ENCODE results near the gene AVPR1B.

Gene AVPR1B

DNA sequence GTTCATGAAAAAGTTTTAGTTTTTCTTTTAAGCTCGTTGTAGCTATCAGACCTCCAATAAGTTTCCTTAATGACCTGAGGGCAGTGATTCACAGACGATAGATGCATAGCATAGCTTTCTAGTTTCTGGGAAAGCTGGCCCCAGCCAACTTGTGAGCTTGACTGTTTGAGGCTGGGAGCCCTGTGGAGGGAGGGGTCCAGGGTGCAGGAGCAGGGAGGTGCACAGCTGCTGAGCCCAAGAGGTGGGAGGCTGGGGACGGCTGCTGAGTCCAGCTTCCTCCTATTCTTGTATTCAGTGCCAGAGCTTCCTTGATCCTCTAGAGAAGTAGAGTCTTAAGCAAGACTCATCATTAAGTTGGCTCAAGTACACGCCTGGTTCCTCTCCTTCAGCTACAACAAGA, 11.0 kb upstream of the AVPR1B start:
- no peak overlapping the region for H3K4me2 ChIP-seq (ENCODE audit: low read length)
- H3K36me3 ChIP-seq (ENCODE audit: insufficient read depth, low read length) = no peaks in the 10 kb centered on the region
- H3K4me3 ChIP-seq (ENCODE audit: low read length) = no peak overlapping the region
- H3K9ac ChIP-seq (ENCODE audit: low read depth, low read length) = no peak overlapping the region
- H3K9me3 ChIP-seq (replicated peaks; ENCODE audit: low read length) = no peaks in the 10 kb centered on the region
- peaks cover 40% of the 10 kb centered on the region for H3K27me3 ChIP-seq (ENCODE audit: control insufficient read depth, insufficient read depth, low read length)
- no peaks in the 10 kb centered on the region for H3K4me1 ChIP-seq (ENCODE audit: control insufficient read depth, insufficient read depth, low read length)

DNA sequence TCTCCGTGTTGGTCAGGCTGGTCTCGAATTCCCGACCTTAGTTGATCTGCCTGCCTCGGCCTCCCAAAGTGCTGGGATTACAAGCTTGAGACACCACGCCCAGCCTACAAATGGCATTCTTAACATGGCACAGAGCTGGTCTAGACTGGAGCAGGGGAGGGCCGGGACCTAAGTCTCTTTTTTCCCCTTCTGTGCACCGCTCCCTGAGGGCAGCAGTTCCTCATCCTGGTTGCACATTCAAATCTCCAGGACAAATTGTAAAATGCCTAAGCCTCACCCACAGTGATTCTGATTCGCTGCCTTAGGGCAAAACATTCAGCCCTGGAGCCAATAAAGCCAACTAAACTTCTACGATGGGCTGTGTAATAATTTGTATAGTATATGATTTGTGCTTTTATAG, 10.1 kb upstream of the AVPR1B start:
- no peaks in the 10 kb centered on the region for H3K4me1 ChIP-seq (ENCODE audit: control insufficient read depth, insufficient read depth, low read length)
- H3K9ac ChIP-seq (ENCODE audit: low read depth, low read length) = no peak overlapping the region
- peaks cover 40% of the 10 kb centered on the region for H3K27me3 ChIP-seq (ENCODE audit: control insufficient read depth, insufficient read depth, low read length)
- no peak overlapping the region for H3K4me3 ChIP-seq (ENCODE audit: low read length)
- no peaks in the 10 kb centered on the region for H3K36me3 ChIP-seq (ENCODE audit: insufficient read depth, low read length)
- H3K9me3 ChIP-seq (replicated peaks; ENCODE audit: low read length) = no peaks in the 10 kb centered on the region
- no peak overlapping the region for H3K4me2 ChIP-seq (ENCODE audit: low read length)

GRCh38 chr1:206125346-206125745, 8.2 kb upstream of the AVPR1B start:
- peaks cover 4% of the 10 kb centered on the region for H3K9me3 ChIP-seq (replicated peaks; ENCODE audit: low read length)
- H3K4me1 ChIP-seq (ENCODE audit: control insufficient read depth, insufficient read depth, low read length) = no peaks in the 10 kb centered on the region
- no peak overlapping the region for H3K9ac ChIP-seq (ENCODE audit: low read depth, low read length)
- H3K27me3 ChIP-seq (ENCODE audit: control insufficient read depth, insufficient read depth, low read length) = peaks cover 47% of the 10 kb centered on the region
- H3K4me2 ChIP-seq (ENCODE audit: low read length) = no peak overlapping the region
- H3K36me3 ChIP-seq (ENCODE audit: insufficient read depth, low read length) = no peaks in the 10 kb centered on the region
- H3K4me3 ChIP-seq (ENCODE audit: low read length) = no peak overlapping the region

DNA sequence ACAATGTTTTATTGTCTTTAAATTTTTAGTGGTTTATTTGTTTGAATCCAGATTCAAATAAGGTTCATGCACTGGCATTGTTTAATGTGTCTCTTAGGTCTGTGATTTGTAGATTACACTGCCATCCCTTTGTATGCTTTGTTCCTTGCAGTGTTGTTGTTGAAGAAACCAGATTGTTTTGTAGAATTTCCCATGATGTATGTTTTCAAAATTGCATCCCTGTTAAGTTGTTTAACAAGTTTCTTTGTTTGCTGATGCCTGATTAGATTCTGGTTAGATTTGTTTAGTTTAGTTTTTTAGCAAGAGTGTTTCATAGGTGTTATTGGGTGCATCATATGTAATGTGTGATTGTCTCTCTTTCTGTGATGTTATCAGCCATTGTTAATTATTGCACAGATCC, 5.5 kb upstream of the AVPR1B start:
- no peak overlapping the region for H3K4me2 ChIP-seq (ENCODE audit: low read length)
- H3K9ac ChIP-seq (ENCODE audit: low read depth, low read length) = no peak overlapping the region
- H3K4me3 ChIP-seq (ENCODE audit: low read length) = no peak overlapping the region
- H3K36me3 ChIP-seq (ENCODE audit: insufficient read depth, low read length) = no peaks in the 10 kb centered on the region
- H3K4me1 ChIP-seq (ENCODE audit: control insufficient read depth, insufficient read depth, low read length) = peaks cover 1% of the 10 kb centered on the region
- H3K27me3 ChIP-seq (ENCODE audit: control insufficient read depth, insufficient read depth, low read length) = peaks cover 38% of the 10 kb centered on the region
- peaks cover 4% of the 10 kb centered on the region for H3K9me3 ChIP-seq (replicated peaks; ENCODE audit: low read length)

DNA sequence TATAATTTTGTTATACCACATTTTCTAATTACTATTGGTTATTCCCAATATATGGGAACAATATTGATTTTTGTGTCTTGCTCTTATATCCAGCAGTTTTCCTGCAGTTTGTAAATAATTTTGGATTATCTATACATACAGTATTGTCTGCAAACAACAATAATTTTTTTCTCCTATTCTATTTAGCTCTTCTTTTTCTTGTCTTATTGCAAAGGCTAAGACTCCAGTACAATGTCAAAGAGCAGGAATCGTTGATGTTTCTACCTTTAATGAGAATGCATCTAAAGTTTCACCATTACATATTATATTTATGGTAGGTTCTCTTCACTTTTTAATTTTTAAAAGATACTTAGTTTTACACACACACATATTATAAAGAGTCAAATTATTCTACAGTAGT, 4.1 kb upstream of the AVPR1B start:
- Histone ChIP-seq H3K4me1 (ENCODE audit: control insufficient read depth, insufficient read depth, low read length) (peaks cover 5% of the 10 kb centered on the region), H3K36me3 (ENCODE audit: insufficient read depth, low read length) (no peaks in the 10 kb centered on the region), H3K27me3 (ENCODE audit: control insufficient read depth, insufficient read depth, low read length) (peaks cover 40% of the 10 kb centered on the region), H3K4me2 (ENCODE audit: low read length) (no peak overlapping the region), H3K9ac (ENCODE audit: low read depth, low read length) (no peak overlapping the region), H3K9me3 (replicated peaks; ENCODE audit: low read length) (peaks cover 4% of the 10 kb centered on the region), H3K4me3 (ENCODE audit: low read length) (no peak overlapping the region)

DNA sequence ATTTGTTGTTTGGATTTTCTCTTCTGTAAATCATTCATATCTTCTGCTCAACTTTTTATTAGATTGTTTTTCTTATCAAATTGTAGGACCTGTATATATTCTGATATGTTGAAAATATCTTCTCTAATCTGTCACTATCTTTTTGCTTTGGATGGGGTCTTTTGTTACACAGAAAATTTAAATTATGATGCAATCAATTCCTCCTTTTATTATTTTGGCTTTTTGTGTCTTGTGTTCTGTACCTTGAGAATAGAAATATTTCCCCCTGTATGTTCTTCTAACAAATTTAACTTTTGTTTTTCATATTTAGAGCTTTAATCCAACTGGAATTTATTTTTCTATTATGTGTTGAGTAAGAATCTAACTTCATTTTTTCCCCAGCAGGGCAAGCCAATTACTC, 3.2 kb upstream of the AVPR1B start:
- H3K4me3 ChIP-seq (ENCODE audit: low read length) = no peak overlapping the region
- peaks cover 5% of the 10 kb centered on the region for H3K4me1 ChIP-seq (ENCODE audit: control insufficient read depth, insufficient read depth, low read length)
- H3K9ac ChIP-seq (ENCODE audit: low read depth, low read length) = no peak overlapping the region
- no peak overlapping the region for H3K4me2 ChIP-seq (ENCODE audit: low read length)
- peaks cover 4% of the 10 kb centered on the region for H3K9me3 ChIP-seq (replicated peaks; ENCODE audit: low read length)
- no peaks in the 10 kb centered on the region for H3K36me3 ChIP-seq (ENCODE audit: insufficient read depth, low read length)
- peaks cover 46% of the 10 kb centered on the region for H3K27me3 ChIP-seq (ENCODE audit: control insufficient read depth, insufficient read depth, low read length)

DNA sequence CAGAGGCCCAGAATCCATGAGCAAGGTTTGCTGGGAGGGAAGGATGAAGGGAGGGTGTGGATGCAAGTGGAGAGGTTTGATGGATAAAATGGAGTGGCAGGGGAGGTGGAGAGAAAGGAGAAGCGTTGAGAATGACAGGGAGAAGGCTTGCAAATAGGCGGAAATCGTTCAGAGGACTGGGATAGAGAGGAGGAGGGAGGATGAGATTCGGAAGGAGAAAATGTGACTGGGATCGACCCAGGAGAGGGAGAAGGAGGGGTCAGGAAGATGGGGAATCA, 376 bp downstream of the AVPR1B start:
- no peaks in the 10 kb centered on the region for H3K36me3 ChIP-seq (ENCODE audit: insufficient read depth, low read length)
- no peak overlapping the region for H3K9ac ChIP-seq (ENCODE audit: low read depth, low read length)
- peak overlapping the region; percentile 83 for H3K4me2 ChIP-seq (ENCODE audit: low read length)
- H3K27me3 ChIP-seq (ENCODE audit: control insufficient read depth, insufficient read depth, low read length) = peaks cover 67% of the 10 kb centered on the region
- peaks cover 5% of the 10 kb centered on the region for H3K4me1 ChIP-seq (ENCODE audit: control insufficient read depth, insufficient read depth, low read length)
- peak overlapping the region; percentile 62 for H3K4me3 ChIP-seq (ENCODE audit: low read length)
- H3K9me3 ChIP-seq (replicated peaks; ENCODE audit: low read length) = peaks cover 4% of the 10 kb centered on the region

DNA sequence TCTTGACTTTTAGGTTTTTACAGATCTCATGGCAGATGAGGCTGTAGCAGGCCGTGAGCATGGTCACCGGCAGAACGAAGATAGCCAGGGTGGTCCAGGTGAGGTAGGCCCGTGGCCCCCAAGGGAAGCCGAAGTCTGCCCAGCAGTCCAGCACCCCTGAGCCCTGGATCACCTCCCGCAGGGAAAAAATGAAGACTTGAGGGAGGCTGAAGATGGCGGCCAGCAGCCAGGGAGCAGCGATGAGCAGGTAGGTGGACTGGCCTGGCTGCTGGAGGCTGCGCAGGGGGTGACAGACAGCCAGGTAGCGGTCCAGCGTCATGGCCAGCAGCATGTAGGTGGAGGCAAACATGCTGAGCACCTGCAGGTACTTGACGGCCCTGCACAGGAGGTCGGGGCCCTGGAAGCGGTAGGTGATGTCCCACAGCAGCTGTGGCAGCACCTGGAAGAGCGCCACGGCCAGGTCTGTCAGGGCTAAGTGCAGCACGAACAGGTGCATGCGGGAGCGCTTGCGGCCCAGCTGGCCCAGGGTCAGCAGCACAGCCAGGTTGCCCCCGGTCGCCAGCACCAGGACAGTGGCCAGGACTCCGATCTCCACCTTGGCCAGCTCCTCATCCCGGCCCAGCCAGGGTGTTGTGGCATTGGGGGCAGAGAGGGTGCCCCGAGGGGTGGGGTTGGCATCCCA, 856 bp downstream of the AVPR1B start:
- Histone ChIP-seq H3K27me3 (ENCODE audit: control insufficient read depth, insufficient read depth, low read length) (peaks cover 68% of the 10 kb centered on the region), H3K9ac (ENCODE audit: low read depth, low read length) (no peak overlapping the region), H3K9me3 (replicated peaks; ENCODE audit: low read length) (peaks cover 4% of the 10 kb centered on the region), H3K4me2 (ENCODE audit: low read length) (no peak overlapping the region), H3K36me3 (ENCODE audit: insufficient read depth, low read length) (no peaks in the 10 kb centered on the region), H3K4me3 (ENCODE audit: low read length) (no peak overlapping the region), H3K4me1 (ENCODE audit: control insufficient read depth, insufficient read depth, low read length) (peaks cover 5% of the 10 kb centered on the region)

- H3K9ac ChIP-seq (ENCODE audit: low read depth, low read length) = no peak overlapping the region
- H3K4me1 ChIP-seq (ENCODE audit: control insufficient read depth, insufficient read depth, low read length) = peaks cover 5% of the 10 kb centered on the region
- H3K4me3 ChIP-seq (ENCODE audit: low read length) = no peak overlapping the region
- peaks cover 72% of the 10 kb centered on the region for H3K27me3 ChIP-seq (ENCODE audit: control insufficient read depth, insufficient read depth, low read length)
- H3K9me3 ChIP-seq (replicated peaks; ENCODE audit: low read length) = no peaks in the 10 kb centered on the region
- H3K36me3 ChIP-seq (ENCODE audit: insufficient read depth, low read length) = no peaks in the 10 kb centered on the region
- H3K4me2 ChIP-seq (ENCODE audit: low read length) = no peak overlapping the region
Observed at GRCh38 chr1:206115791-206116190, 1.4 kb downstream of the AVPR1B start.

DNA sequence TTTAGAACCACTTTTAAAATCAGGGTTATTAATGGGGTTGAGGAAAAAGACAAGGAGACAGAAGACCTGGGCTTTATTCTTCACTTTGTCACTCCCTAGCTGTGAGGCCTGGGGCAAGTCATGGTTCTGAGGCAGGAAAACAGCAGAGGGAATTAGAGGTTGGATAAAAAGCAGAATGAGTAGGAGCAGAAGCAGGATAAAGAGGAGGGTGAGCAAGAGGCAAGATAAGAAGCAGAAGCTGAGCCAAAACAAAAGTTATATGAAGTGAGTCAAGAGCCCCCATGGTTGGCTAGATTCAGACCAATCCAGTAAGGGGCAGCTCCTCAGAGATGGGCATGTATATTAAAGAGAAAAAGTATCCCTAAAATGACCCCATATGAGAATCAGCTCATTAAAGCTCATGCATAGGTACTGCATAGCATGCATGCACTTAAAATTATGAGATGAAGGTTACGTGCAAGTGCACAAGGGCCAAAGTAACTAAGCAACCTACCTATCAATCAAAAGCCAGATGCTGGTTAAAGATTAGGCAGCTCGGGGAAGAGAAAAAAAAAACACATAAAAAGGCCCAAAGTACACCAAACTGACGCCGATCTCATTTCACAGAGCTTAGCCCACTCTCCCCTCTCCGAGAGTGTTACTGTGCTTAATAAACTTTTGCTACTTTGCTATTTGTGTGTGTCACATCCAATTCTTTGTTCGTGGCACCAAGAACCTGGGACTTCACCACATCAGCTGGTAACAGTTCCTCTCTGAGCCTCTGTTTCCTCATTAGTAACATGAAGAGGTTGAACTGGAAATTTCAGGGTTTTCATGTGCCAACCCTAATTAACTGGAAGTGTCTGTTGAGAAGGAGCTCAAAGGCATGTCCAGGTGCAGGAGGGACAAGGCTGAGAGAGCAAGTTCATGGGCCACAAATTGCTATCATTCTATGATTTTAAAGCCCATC, 2.2 kb downstream of the AVPR1B start:
- Histone ChIP-seq H3K9me3 (replicated peaks; ENCODE audit: low read length) (no peaks in the 10 kb centered on the region), H3K4me3 (ENCODE audit: low read length) (no peak overlapping the region), H3K9ac (ENCODE audit: low read depth, low read length) (no peak overlapping the region), H3K27me3 (ENCODE audit: control insufficient read depth, insufficient read depth, low read length) (peaks cover 71% of the 10 kb centered on the region), H3K36me3 (ENCODE audit: insufficient read depth, low read length) (no peaks in the 10 kb centered on the region), H3K4me2 (ENCODE audit: low read length) (no peak overlapping the region), H3K4me1 (ENCODE audit: control insufficient read depth, insufficient read depth, low read length) (peaks cover 5% of the 10 kb centered on the region)

DNA sequence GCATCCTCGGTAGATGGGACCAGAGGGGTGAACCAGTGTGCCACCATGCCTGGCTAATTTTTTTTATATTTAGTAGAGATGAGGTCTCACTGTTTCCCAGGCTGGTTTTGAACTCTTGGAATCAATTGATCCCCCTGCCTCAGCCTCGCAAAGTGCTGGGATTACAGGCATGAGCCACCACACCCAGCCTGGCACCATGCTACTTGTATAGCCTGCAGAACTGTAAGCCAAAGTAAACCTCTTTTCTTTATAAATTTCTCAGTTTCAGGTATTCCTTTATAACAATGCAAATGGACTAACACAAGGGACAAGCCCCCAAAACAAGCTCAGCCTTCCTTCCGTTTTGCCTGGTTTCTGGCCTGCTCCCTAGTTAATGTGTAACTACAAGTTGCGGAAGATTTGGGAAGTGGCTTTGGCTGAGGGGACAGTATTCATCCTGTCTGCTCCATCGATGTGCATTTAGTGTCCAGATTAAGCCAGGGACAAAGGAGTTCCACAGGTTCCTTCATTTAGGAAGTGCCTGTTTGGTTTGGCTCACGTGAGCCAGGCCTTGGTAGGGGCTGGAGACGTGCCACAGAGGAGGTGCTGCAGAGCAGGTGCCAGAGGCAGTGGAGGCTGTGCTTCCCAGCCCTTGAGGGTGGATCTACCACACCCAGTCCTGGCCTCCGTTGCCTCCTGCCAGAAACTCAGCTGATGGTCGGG, 4.4 kb downstream of the AVPR1B start:
- H3K9ac ChIP-seq (ENCODE audit: low read depth, low read length) = no peak overlapping the region

More for the DNA sequence above, 4.4 kb downstream of the AVPR1B start:
- Histone ChIP-seq H3K27me3 (ENCODE audit: control insufficient read depth, insufficient read depth, low read length) (peaks cover 79% of the 10 kb centered on the region), H3K4me3 (ENCODE audit: low read length) (no peak overlapping the region), H3K4me2 (ENCODE audit: low read length) (no peak overlapping the region), H3K9me3 (replicated peaks; ENCODE audit: low read length) (no peaks in the 10 kb centered on the region), H3K4me1 (ENCODE audit: control insufficient read depth, insufficient read depth, low read length) (peaks cover 5% of the 10 kb centered on the region), H3K36me3 (ENCODE audit: insufficient read depth, low read length) (no peaks in the 10 kb centered on the region)
